ENCODE results near the gene LEP. TPM values are rescaled to one million over a fixed set of nuclear protein-coding genes. Genes with fewer than 3 reads are reported as not detected.

Gene LEP
- total and polyA plus RNA-seq, 2 experiments from 2014 or later, result not detected

DNA sequence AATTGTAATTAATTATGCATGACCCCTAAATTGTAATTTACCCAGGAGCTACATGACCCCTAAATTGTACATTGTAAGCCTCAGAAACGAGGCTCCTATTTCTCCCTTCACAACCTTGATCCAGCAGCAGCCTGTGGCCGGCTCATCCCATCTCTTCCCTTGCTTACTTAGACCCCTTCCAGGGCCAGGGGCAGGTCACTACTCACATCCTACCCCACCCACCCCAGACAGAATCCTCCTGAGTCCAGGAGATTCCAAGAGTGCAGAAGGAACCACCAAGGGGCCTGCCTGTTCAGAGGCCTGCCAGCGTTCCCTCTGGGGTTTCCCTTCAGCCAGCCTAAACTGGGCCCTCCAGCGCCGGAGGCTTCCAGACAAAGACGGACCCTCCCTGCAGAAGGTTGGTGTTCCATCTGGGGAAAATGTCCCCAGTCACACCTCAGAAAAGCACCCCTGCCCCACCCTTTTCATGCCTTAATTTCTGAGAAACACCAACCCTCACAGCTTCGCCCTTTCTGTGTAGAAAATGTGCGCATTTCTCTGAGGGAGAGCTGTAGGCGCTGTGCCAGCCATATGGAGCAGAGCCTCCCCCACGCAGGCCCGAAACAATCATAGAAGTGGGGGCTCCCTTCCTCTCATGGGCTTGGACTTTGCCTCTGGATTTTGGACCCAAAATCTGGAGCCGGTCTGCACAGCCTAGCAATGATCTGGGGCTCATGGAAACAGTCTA is 19.2 kb downstream of the LEP start:
- H3K27me3 ChIP-seq, result no peaks in the 10 kb centered on the region
- TF ChIP-seq, protein P1, sequence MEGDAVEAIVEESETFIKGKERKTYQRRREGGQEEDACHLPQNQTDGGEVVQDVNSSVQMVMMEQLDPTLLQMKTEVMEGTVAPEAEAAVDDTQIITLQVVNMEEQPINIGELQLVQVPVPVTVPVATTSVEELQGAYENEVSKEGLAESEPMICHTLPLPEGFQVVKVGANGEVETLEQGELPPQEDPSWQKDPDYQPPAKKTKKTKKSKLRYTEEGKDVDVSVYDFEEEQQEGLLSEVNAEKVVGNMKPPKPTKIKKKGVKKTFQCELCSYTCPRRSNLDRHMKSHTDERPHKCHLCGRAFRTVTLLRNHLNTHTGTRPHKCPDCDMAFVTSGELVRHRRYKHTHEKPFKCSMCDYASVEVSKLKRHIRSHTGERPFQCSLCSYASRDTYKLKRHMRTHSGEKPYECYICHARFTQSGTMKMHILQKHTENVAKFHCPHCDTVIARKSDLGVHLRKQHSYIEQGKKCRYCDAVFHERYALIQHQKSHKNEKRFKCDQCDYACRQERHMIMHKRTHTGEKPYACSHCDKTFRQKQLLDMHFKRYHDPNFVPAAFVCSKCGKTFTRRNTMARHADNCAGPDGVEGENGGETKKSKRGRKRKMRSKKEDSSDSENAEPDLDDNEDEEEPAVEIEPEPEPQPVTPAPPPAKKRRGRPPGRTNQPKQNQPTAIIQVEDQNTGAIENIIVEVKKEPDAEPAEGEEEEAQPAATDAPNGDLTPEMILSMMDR (IDR thresholded peaks at IDR 0.05; ENCODE audit: low read depth, low read length), result no peak
- no peaks in the 10 kb centered on the region for H3K9me3 ChIP-seq (ENCODE audit: low read depth)
- H3K36me3 ChIP-seq, result no peaks in the 10 kb centered on the region
- DNase-seq (ENCODE audit: low read depth in 1 of 2, low spot score in 1 of 2), result no peak
- no peak overlapping the region for H3K4me3 ChIP-seq
- H3K4me1 ChIP-seq (ENCODE audit: low read depth), result no peaks in the 10 kb centered on the region
- H3K27ac ChIP-seq, result no peak overlapping the region

DNA sequence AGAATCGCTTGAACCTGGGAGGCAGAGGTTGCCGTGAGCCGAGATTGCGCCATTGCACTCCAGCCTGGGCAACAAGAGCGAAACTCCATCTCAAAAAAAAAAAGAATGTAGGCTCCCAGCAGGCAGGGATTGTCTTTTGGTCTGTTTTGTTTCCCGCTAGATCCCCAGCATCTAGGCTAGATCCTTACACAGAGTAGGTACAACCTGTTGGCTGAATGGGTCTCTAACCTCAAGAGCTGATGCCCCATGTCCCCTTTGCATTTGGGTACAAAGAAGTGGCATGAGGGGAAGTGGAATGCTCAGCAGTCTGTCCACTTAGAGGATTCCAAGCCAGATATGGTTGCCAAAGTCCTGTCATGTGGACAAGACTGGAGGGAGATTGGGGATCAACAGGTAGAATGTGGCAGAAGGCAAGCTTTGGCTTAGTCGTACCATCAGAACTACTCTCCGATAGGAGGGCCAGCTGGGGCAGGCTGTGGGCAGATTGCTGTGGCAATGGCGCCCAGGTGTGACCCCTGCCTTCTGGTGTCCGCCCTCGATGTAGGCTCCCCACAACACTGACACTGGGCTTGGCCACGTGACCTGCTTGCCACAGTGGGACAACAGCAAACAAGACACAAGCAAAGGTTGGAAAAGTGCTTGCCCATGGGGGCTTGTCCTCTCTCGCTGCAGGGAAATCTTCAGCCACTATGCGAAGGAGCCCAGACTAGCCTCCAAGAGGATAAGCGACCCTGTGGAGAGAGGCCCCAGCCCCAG is 21.4 kb downstream of the LEP start:
- H3K36me3 ChIP-seq, result no peaks in the 10 kb centered on the region
- no peak overlapping the region for H3K4me3 ChIP-seq
- no peak for DNase-seq (ENCODE audit: low read depth in 1 of 2, low spot score in 1 of 2)
- TF ChIP-seq, protein P1 (IDR thresholded peaks at IDR 0.05; ENCODE audit: low read depth, low read length), result no peak
- no peak overlapping the region for H3K27ac ChIP-seq
- no peaks in the 10 kb centered on the region for H3K9me3 ChIP-seq (ENCODE audit: low read depth)
- no peaks in the 10 kb centered on the region for H3K27me3 ChIP-seq
- no peaks in the 10 kb centered on the region for H3K4me1 ChIP-seq (ENCODE audit: low read depth)

DNA sequence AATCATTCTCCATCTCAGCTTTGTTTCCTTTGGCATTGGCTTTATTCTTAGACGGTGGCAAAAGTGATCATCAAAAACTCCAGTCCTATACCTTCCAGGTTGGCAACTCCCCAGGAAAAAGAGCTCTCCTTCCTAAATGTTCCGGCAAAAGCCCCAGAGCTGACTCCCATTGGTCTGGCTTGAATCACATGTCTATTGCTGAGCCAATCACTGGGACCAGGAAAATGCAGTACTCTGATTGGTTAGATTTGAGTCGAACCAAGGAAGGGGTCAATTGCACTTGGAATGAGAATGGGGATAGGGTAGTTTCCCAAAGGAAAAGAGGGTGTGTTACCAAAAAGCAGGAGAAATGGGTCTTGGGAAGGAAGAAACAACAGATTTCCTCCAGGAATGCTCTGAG is 22.3 kb downstream of the LEP start:
- Histone ChIP-seq H3K4me1 (ENCODE audit: low read depth) (no peaks in the 10 kb centered on the region), H3K9me3 (ENCODE audit: low read depth) (no peaks in the 10 kb centered on the region), H3K27me3 (no peaks in the 10 kb centered on the region), H3K4me3 (no peak overlapping the region), H3K27ac (no peak overlapping the region), H3K36me3 (no peaks in the 10 kb centered on the region)
- no peak for DNase-seq (ENCODE audit: low read depth in 1 of 2, low spot score in 1 of 2)
- TF ChIP-seq, protein P1 (IDR thresholded peaks at IDR 0.05; ENCODE audit: low read depth, low read length), result no peak

DNA sequence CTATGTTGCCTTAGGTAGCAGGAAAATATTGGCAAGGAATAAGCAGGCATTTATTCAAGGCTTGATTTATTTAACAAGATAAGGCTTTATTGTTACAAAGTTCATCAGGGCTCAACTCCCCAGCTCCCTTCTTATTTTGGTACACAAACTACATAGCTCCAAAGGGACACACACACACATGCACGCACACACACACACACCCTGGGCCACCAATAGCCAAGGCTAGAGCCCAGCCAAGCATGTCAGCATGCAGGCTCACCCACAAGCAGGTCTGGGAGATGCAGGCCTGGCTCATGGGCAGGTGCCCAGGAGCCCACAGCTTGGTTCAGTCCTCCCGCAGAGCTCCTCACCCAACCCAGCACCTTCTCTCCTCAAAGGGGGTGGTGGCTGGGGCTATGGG is 23.4 kb downstream of the LEP start:
- DNase-seq (ENCODE audit: low read depth in 1 of 2, low spot score in 1 of 2), result no peak
- H3K9me3 ChIP-seq (ENCODE audit: low read depth), result no peaks in the 10 kb centered on the region
- no peaks in the 10 kb centered on the region for H3K36me3 ChIP-seq
- H3K27ac ChIP-seq, result no peak overlapping the region
- TF ChIP-seq, protein P1 (IDR thresholded peaks at IDR 0.05; ENCODE audit: low read depth, low read length), result no peak
- H3K4me3 ChIP-seq, result no peak overlapping the region
- H3K4me1 ChIP-seq (ENCODE audit: low read depth), result no peaks in the 10 kb centered on the region
- H3K27me3 ChIP-seq, result no peaks in the 10 kb centered on the region

DNA sequence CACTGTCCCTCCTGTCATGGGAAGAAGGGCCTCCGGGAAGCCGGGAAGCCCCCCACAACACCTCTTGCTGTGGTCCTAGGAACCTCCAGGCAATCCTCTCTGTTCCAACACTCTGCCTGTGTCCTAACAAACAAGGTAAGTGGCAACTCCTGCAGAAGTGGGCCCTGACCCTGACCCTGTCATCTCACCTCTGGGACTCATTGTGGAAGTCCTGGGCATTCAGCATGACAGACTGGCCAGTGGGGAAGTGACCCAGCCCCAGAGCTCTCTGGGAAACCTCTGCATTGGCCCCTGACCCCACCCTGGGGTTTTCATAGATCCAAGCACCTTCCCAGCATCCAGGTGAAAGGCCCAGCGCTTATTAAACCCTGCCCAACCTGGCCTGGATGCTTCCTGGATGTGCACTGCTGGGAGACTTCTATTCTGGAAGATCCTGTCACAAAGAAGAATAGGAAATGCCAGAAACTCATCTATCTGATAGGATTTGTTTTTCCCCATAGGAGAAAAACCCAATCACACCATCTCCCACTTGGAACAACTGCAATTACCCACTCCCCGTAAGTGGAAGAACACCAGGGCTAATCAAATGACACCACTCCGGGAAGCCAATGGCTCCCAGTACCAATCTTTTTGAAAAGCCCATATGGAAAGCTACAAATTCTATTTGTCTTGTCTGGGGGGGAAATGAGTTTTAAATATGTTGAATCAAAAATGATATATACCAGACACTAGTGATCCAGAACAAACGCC is 24.3 kb downstream of the LEP start:
- H3K27me3 ChIP-seq, result no peaks in the 10 kb centered on the region
- no peak overlapping the region for H3K27ac ChIP-seq
- TF ChIP-seq, protein P1 (IDR thresholded peaks at IDR 0.05; ENCODE audit: low read depth, low read length), result no peak
- H3K9me3 ChIP-seq (ENCODE audit: low read depth), result no peaks in the 10 kb centered on the region
- H3K4me1 ChIP-seq (ENCODE audit: low read depth), result no peaks in the 10 kb centered on the region
- no peak for DNase-seq (ENCODE audit: low read depth in 1 of 2, low spot score in 1 of 2)
- no peak overlapping the region for H3K4me3 ChIP-seq
- no peaks in the 10 kb centered on the region for H3K36me3 ChIP-seq

Data from cardiac muscle cell (in vitro differentiated cells and primary cell).